Calu3 (cell line): Measurements from ENCODE around the gene DPEP3. TPM values are rescaled to one million over a fixed set of nuclear protein-coding genes. Genes with fewer than 3 reads are reported as not detected.

Experiments
- BruUV-seq: library from RNA; stranded (reverse); fragments of 400-500 nt; replicated peaks from 2 replicates; lab custom pipeline; 2021; lab: Mats Ljungman, UMichigan
- CTCF ChIA-PET: fragments of 300-600 bp; sonication (Branson Sonifier 250); formaldehyde crosslinking; loops from one replicate; lab custom pipeline; 2022; ENCODE audit warnings: antibody characterized with exemption; lab: Charles Lee
- DNase-seq: peaks from one replicate; pipeline ENCODE4 v3.0.0; 2022
- H3K27ac Mint-ChIP-seq: one replicate; pipeline ENCODE4 v1.8.0; 2022; ENCODE audit warnings: mixed read lengths; ENCODE audit not compliant: unreplicated experiment
- H3K27me3 Mint-ChIP-seq: one replicate; pipeline ENCODE4 v1.8.0; 2022; ENCODE audit warnings: mixed read lengths; ENCODE audit not compliant: unreplicated experiment
- H3K36me3 Mint-ChIP-seq: one replicate; pipeline ENCODE4 v1.8.0; 2022; ENCODE audit warnings: mild to moderate bottlenecking, moderate library complexity, mixed read lengths; ENCODE audit not compliant: insufficient read depth, unreplicated experiment
- H3K4me1 Mint-ChIP-seq: one replicate; pipeline ENCODE4 v1.8.0; 2022; ENCODE audit warnings: mild to moderate bottlenecking, low read depth, mixed read lengths; ENCODE audit not compliant: unreplicated experiment
- H3K4me3 Mint-ChIP-seq: one replicate; pipeline ENCODE4 v1.8.0; 2022; ENCODE audit warnings: mild to moderate bottlenecking, low read depth, moderate library complexity, mixed read lengths; ENCODE audit not compliant: unreplicated experiment
- H3K9me3 Mint-ChIP-seq: one replicate; pipeline ENCODE4 v1.8.0; 2022; ENCODE audit warnings: low read depth, mixed read lengths; ENCODE audit not compliant: unreplicated experiment
- CTCF ChIP-seq: fragments of 200-600 bp; IDR thresholded peaks from one replicate; pipeline ENCODE4 v1.8.0; 2022; ENCODE audit warnings: antibody characterized with exemption; ENCODE audit not compliant: unreplicated experiment
- intact Hi-C: fragments of 100-400 bp; cut with micrococcal nuclease; formaldehyde crosslinking; loops from one replicate; pipeline ENCODE4 v1.10.0; 2022; ENCODE audit not compliant: unreplicated experiment
- total RNA-seq: library from RNA; stranded (reverse); gene quantifications from 2 replicates; pipeline ENCODE4 v1.2.3, GENCODE V29; 2022

DPEP3 gene
- total RNA-seq, 1 experiment from 2014 or later: not detected

GRCh38 chr16:67969254-67970039 is 10.9 kb downstream of the DPEP3 start:
- intact Hi-C loops: no loop called here
- no TSS peak for BruUV-seq
- Mint-ChIP-seq H3K36me3 (peaks cover 36% of the 10 kb centered on the region), H3K27me3 (no peaks in the 10 kb centered on the region), H3K9me3 (no peaks in the 10 kb centered on the region), H3K27ac (peak overlapping the region; percentile 69), H3K4me3 (peak overlapping the region; percentile 85), H3K4me1 (peaks cover 23% of the 10 kb centered on the region)
- no peak for TF ChIP-seq CTCF
- CTCF ChIA-PET: interaction anchor here (0.6 kb wide), 2 partner anchors 12 to 30 kb away, joined by 3 to 7 read pairs; no protein-coding TSS in a partner anchor
- no peak for DNase-seq

GRCh38 chr16:67968400-67969253 is 11.7 kb downstream of the DPEP3 start, which contains the start of gene SLC12A4:
SLC12A4 (minus strand) TSS chr16:67968637; CDS start chr16:67968553, 84 bp downstream.
- no peaks in the 10 kb centered on the region for H3K9me3 Mint-ChIP-seq
- BruUV-seq: no TSS peak

GRCh38 chr16:67967958-67968399 is 12.3 kb downstream of the DPEP3 start:
- no TSS peak for BruUV-seq
- Mint-ChIP-seq H3K9me3 (no peaks in the 10 kb centered on the region), H3K27ac (peak overlapping the region; percentile 45), H3K4me1 (peaks cover 23% of the 10 kb centered on the region), H3K36me3 (peaks cover 36% of the 10 kb centered on the region), H3K27me3 (no peaks in the 10 kb centered on the region), H3K4me3 (peak overlapping the region; percentile 85)
- CTCF ChIA-PET: no interaction called here
- no peak for TF ChIP-seq CTCF
- intact Hi-C loops: no loop called here
- DNase-seq: peak; percentile 40

More at GRCh38 chr16:67968400-67969253, 11.7 kb downstream of the DPEP3 start, which contains the start of gene SLC12A4:
- Mint-ChIP-seq H3K4me3 (peak within 1 kb of the TSS; percentile 85), H3K27me3 (no peaks in the 10 kb centered on the region), H3K36me3 (peaks cover 36% of the 10 kb centered on the region), H3K4me1 (peaks cover 23% of the 10 kb centered on the region), H3K27ac (peak within 1 kb of the TSS; percentile 69)
- DNase-seq: peak; percentile 90
- CTCF ChIA-PET: interaction anchor here (0.6 kb wide), 1 partner anchor 11 kb away, joined by 3 read pairs; no protein-coding TSS in a partner anchor
- intact Hi-C loops: no loop called here
- TF ChIP-seq CTCF: no peak

GRCh38 chr16:67967183-67967957 is 12.9 kb downstream of the DPEP3 start:
- peak; percentile 13 for DNase-seq
- Mint-ChIP-seq H3K27ac (peak overlapping the region; percentile 45), H3K4me1 (peaks cover 23% of the 10 kb centered on the region), H3K4me3 (peak overlapping the region; percentile 85), H3K27me3 (no peaks in the 10 kb centered on the region), H3K36me3 (peaks cover 36% of the 10 kb centered on the region), H3K9me3 (no peaks in the 10 kb centered on the region)
- CTCF ChIA-PET: no interaction called here
- intact Hi-C loops: no loop called here
- TSS peak; percentile 53 for BruUV-seq
- TF ChIP-seq CTCF: no peak
